ENCODE data around the gene PHLDB1.

DNA sequence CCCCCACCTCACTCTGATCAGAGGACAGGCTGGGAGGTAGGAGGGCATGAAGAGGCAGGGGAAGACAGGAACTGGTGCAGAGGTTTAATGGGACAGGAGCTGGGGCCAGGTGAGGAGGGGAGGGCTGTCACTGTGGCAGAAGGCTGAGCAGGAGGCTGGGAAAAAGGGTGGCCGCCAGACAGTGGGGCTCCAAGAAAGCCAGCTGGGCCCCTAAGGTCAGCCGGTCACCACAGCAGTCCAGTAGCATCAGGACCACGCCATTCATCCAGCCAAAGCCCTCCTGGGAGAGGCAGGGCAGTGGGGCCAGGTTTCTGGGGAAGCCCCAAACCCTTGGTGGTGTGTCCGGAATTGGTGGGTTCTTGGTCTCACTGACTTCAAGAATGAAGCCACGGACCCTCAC is 80.5 kb downstream of the PHLDB1 start:
- TF ChIP-seq, protein P1, sequence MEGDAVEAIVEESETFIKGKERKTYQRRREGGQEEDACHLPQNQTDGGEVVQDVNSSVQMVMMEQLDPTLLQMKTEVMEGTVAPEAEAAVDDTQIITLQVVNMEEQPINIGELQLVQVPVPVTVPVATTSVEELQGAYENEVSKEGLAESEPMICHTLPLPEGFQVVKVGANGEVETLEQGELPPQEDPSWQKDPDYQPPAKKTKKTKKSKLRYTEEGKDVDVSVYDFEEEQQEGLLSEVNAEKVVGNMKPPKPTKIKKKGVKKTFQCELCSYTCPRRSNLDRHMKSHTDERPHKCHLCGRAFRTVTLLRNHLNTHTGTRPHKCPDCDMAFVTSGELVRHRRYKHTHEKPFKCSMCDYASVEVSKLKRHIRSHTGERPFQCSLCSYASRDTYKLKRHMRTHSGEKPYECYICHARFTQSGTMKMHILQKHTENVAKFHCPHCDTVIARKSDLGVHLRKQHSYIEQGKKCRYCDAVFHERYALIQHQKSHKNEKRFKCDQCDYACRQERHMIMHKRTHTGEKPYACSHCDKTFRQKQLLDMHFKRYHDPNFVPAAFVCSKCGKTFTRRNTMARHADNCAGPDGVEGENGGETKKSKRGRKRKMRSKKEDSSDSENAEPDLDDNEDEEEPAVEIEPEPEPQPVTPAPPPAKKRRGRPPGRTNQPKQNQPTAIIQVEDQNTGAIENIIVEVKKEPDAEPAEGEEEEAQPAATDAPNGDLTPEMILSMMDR (conservative IDR thresholded peaks at IDR 0.05) = no peak
- TF ChIP-seq EZH2 (IDR thresholded peaks at IDR 0.05; ENCODE audit: low read depth) = no peak

Measured in PC-9 (cell line).